Uterus (tissue), 4 donors: ENCODE results near the gene MAP1LC3C. TPM values are rescaled to one million over a fixed set of nuclear protein-coding genes. Genes with fewer than 3 reads are reported as not detected.
"Not testable (repeated sequence)": the region's sequence is repeated elsewhere in the genome, so short reads cannot be mapped to it uniquely, and the experiment has no call there.

Experiments
- DNase-seq, 2 donors: peaks; one replicate each; pipeline ENCODE4 v3.0.0-alpha.2; 2019 to 2020
- H3K27ac ChIP-seq, 2 donors: fragments of 200-600 bp; sonication (generic); 1 replicate in 1 of 2; 2 replicates in 1 of 2; pipeline ENCODE4 v1.5.1; 2016 to 2018
- H3K27me3 ChIP-seq, 2 donors: fragments of 200-600 bp; sonication (generic); one replicate each; pipeline ENCODE4 v1.5.1; 2018 to 2019; ENCODE audit warnings: control low read depth in 1 of 2
- H3K36me3 ChIP-seq, 2 donors: fragments of 200-600 bp; sonication (generic); one replicate each; pipeline ENCODE4 v1.5.1; 2019; ENCODE audit warnings: control low read depth in 1 of 2
- H3K4me1 ChIP-seq, 2 donors: fragments of 200-600 bp; sonication (generic); one replicate each; pipeline ENCODE4 v1.5.1; 2018 to 2019; ENCODE audit warnings: control low read depth in 1 of 2
- H3K4me3 ChIP-seq, 2 donors: fragments of 200-600 bp; sonication (generic); 1 replicate in 1 of 2; 2 replicates in 1 of 2; pipeline ENCODE4 v1.5.1; 2018 to 2019; ENCODE audit warnings: mild to moderate bottlenecking in 1 of 2
- H3K9me3 ChIP-seq, 2 donors: fragments of 200-600 bp; sonication (generic); one replicate each; pipeline ENCODE4 v1.5.1; 2019; ENCODE audit warnings: control low read depth in 1 of 2
- POLR2A ChIP-seq, 2 donors: fragments of 450-650 bp; IDR thresholded peaks; one replicate each; pipeline ENCODE4 v1.6.1; 2016; ENCODE audit warnings: antibody characterized with exemption in 2 of 2, mild to moderate bottlenecking in 1 of 2, moderate library complexity in 1 of 2
- intact Hi-C: fragments of 100-400 bp; cut with DNase I; formaldehyde crosslinking; loops from one replicate; pipeline ENCODE4 v1.15.1; 2023; ENCODE audit warnings: low total_unique reads
- total RNA-seq, 4 donors: library from RNA; depleted of rRNA in 3 of 4; stranded (reverse); fragments of >200 nt in 3 of 4; gene quantifications; one replicate each; pipeline versions ENCODE4 v1.1.0 to v1.2.4, GENCODE V29; 2014 to 2023
- TF ChIP-seq, protein P1 (sequence below), 4 experiments: fragments of 200-600 bp in 2 of 4; fragments of 450-650 bp in 2 of 4; sonication (generic) in 2 of 4; IDR thresholded peaks; one replicate each; pipeline ENCODE4 v1.5.1; 2016 to 2019; ENCODE audit warnings: antibody characterized with exemption in 4 of 4, mild to moderate bottlenecking in 2 of 4, moderate library complexity in 1 of 4
- donor health status: DM: yes; HTN: yes; CAD: no.

MAP1LC3C gene
- total RNA-seq, 4 donors from 2014 or later: 0.51 to 5.9 (median 0.59) TPM; not detected in 1

DNA sequence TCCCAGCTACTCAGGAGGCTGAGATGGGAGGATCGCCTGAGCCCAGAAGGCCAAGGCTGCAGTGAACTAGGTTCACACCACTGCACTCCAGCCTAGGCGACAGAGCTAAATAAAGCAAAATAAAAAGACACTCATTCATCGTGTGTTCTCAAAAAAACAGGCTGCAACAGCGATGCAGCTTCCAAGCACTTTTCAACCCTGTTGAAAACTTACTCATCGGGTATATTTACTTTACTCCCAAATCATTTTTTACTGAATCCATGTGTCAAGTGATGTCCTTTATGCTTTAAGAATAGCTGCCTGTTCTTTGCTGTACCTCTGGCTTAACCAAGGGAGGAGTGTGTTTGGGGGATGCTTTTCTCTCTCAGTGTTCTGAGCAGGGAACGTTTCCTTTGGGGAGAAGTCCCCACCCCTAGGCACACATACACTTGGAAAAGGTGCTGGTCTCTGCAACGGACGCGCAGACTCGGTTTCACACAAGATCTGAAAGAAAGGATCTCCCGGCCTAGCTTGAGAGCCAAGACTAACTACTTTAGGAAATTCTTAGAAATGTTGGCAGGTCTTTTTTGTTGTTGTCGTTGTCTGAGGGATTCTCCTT, 1.4 kb downstream of the MAP1LC3C start:
- no peak for DNase-seq
- H3K9me3 ChIP-seq: no peaks in the 10 kb centered on the region
- H3K27ac ChIP-seq: no peak overlapping the region
- intact Hi-C loops: no loop called here
- no peaks in the 10 kb centered on the region for H3K36me3 ChIP-seq
- H3K4me3 ChIP-seq: no peak overlapping the region
- no peaks in the 10 kb centered on the region for H3K27me3 ChIP-seq
- TF ChIP-seq POLR2A (IDR thresholded peaks at IDR 0.05): no peak
- TF ChIP-seq, protein P1, sequence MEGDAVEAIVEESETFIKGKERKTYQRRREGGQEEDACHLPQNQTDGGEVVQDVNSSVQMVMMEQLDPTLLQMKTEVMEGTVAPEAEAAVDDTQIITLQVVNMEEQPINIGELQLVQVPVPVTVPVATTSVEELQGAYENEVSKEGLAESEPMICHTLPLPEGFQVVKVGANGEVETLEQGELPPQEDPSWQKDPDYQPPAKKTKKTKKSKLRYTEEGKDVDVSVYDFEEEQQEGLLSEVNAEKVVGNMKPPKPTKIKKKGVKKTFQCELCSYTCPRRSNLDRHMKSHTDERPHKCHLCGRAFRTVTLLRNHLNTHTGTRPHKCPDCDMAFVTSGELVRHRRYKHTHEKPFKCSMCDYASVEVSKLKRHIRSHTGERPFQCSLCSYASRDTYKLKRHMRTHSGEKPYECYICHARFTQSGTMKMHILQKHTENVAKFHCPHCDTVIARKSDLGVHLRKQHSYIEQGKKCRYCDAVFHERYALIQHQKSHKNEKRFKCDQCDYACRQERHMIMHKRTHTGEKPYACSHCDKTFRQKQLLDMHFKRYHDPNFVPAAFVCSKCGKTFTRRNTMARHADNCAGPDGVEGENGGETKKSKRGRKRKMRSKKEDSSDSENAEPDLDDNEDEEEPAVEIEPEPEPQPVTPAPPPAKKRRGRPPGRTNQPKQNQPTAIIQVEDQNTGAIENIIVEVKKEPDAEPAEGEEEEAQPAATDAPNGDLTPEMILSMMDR (IDR thresholded peaks at IDR 0.05): no peak
- H3K4me1 ChIP-seq: peaks cover 0 to 10% of the 10 kb centered on the region in 2 donors

DNA sequence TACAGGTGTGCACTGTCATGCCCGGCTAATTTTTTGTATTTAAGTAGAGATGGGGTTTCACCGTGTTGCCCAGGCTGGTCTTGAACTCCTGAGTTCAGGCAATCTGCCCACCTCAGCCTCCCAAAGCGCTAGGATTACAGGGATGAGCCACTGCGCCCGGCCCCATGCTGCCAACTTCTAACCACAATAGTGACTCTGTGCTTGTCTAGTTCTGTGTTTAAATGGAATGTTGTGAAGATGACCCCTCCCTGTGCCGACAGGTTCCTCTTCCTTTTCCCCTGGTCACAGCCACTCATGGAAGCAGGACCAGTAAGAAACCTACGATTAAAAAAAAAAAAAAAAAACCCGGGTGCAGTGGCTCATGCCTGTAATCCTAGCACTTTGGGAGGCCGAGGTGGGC, 4.7 kb downstream of the MAP1LC3C start:
- Histone ChIP-seq H3K4me3 (no peak overlapping the region), H3K27me3 (no peaks in the 10 kb centered on the region)
- intact Hi-C loops: no loop called here

DNA sequence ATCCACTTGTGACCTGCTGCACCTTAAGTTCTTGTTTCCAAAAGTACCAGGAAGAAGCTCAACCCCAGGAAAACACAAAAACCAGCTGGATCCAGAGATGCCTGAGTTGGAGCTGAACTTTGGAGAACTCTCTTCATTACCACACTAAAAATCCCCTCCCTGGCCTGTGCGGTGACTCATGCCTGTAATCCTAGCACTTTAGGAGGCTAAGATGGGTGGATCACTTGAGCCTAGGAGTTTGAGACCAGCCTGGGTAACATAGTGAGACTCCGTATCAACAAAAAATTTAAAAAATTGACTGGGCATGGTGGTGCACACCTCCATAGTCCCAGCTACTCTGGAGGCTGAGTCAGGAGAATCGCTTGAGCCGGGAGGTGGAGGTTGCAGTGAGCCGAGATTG, 6.2 kb downstream of the MAP1LC3C start:
- no peak for TF ChIP-seq POLR2A (IDR thresholded peaks at IDR 0.05)
- TF ChIP-seq, protein P1 (IDR thresholded peaks at IDR 0.05): no peak
- no peak for DNase-seq
- no peaks in the 10 kb centered on the region for H3K4me1 ChIP-seq
- no peaks in the 10 kb centered on the region for H3K9me3 ChIP-seq
- H3K27me3 ChIP-seq: no peaks in the 10 kb centered on the region
- no peak overlapping the region for H3K4me3 ChIP-seq
- no peaks in the 10 kb centered on the region for H3K36me3 ChIP-seq
- no peak overlapping the region for H3K27ac ChIP-seq
- intact Hi-C loops: no loop called here

More for the DNA sequence above, 4.7 kb downstream of the MAP1LC3C start:
- peaks cover 0 to 10% of the 10 kb centered on the region in 2 donors for H3K4me1 ChIP-seq
- no peaks in the 10 kb centered on the region for H3K36me3 ChIP-seq
- H3K9me3 ChIP-seq: no peaks in the 10 kb centered on the region
- no peak for DNase-seq
- no peak overlapping the region for H3K27ac ChIP-seq
- TF ChIP-seq POLR2A (IDR thresholded peaks at IDR 0.05): no peak
- TF ChIP-seq, protein P1 (IDR thresholded peaks at IDR 0.05): no peak

- Histone ChIP-seq H3K27me3 (no peaks in the 10 kb centered on the region), H3K27ac (no peak overlapping the region), H3K4me3 (no peak overlapping the region), H3K4me1 (no peaks in the 10 kb centered on the region), H3K9me3 (no peaks in the 10 kb centered on the region), H3K36me3 (no peaks in the 10 kb centered on the region)
- no peak for TF ChIP-seq POLR2A (IDR thresholded peaks at IDR 0.05)
- TF ChIP-seq, protein P1 (IDR thresholded peaks at IDR 0.05): no peak
- intact Hi-C loops: no loop called here
- peak; percentile 79 to 90 for DNase-seq
These were observed 8.9 kb downstream of the MAP1LC3C start for GRCh38 chr1:241990040-241990439.

DNA sequence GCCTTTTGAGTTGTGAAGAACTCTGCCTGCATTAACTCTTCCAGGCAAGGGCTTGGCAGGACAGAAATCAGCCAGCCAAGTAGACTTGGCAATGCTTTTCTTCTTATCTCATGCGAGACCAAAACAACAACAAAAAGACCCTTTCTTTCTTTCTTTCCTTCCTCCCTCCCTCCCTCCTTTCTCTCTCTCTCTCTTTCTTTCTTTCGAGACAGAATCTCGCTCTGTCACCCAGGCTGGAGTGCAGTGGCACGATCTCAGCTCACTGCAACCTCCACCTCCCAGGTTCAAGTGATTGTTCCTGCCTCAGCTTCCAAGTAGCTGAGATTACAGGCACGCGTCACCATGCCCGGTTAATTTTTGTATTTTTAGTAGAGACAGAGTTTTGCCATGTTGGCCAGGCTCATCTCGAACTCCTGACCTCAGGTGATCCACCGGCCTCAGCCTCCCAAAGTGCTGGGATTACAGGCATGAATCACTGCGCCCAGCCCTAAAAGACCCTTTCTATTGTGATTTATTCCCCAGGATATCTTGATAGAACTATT, 10.4 kb downstream of the MAP1LC3C start:
- DNase-seq, H3K4me3 ChIP-seq, H3K4me1 ChIP-seq, H3K36me3 ChIP-seq, H3K27me3 ChIP-seq, intact Hi-C loops, H3K27ac ChIP-seq, H3K9me3 ChIP-seq: not testable (repeated sequence)
